K562 (cell line): ENCODE data around the gene RNASET2. TPM values are rescaled to one million over a fixed set of nuclear protein-coding genes. Genes with fewer than 3 reads are reported as not detected.

ENCODE experiments used
- CHD4 ChIP-seq: fragments of 200-600 bp; sonication (generic); IDR thresholded peaks from 3 replicates; pipeline ENCODE4 v1.6.1; 2012; ENCODE audit warnings: low read depth, mild to moderate bottlenecking, mixed read lengths, low read length, inconsistent platforms; ENCODE audit not compliant: insufficient read depth, insufficient replicate concordance, poor library complexity, severe bottlenecking
- DNMT1 ChIP-seq: fragments of 450-650 bp; IDR thresholded peaks from 2 replicates; pipeline ENCODE4 v1.6.1; 2016; ENCODE audit warnings: antibody characterized with exemption, mild to moderate bottlenecking
- HES1 ChIP-seq: fragments of 450-650 bp; IDR thresholded peaks from 2 replicates; pipeline ENCODE4 v1.6.1; 2016; ENCODE audit warnings: low read depth, mild to moderate bottlenecking, moderate library complexity
- HNRNPL ChIP-seq: fragments of 200-400 bp; formaldehyde crosslinking; IDR thresholded peaks from 2 replicates; pipeline ENCODE4 v1.6.1; 2017; ENCODE audit warnings: low read depth, mild to moderate bottlenecking, low read length
- MTA3 ChIP-seq: fragments of 450-650 bp; formaldehyde crosslinking; IDR thresholded peaks from 2 replicates; pipeline ENCODE4 v1.6.1; 2017; ENCODE audit warnings: mild to moderate bottlenecking, borderline replicate concordance
- NR2F6 ChIP-seq: fragments of 450-650 bp; formaldehyde crosslinking; IDR thresholded peaks from 2 replicates; pipeline ENCODE4 v1.4.0; 2020; ENCODE audit warnings: mild to moderate bottlenecking
- NR3C1 ChIP-seq: sonication (generic); formaldehyde crosslinking; IDR thresholded peaks from 2 replicates; pipeline ENCODE4 v1.8.1; 2022; ENCODE audit warnings: missing genetic modification reagents
- PHB2 ChIP-seq: fragments of 450-650 bp; IDR thresholded peaks from 2 replicates; pipeline ENCODE4 v1.6.1; 2017; ENCODE audit warnings: low read depth
- POLR2AphosphoS5 ChIP-seq: IDR thresholded peaks from 2 replicates; pipeline ENCODE4 v1.6.1; 2011; ENCODE audit warnings: mild to moderate bottlenecking, low read depth, low read length, moderate library complexity; ENCODE audit not compliant: control insufficient read depth, insufficient read depth
- PYGO2 ChIP-seq: fragments of 450-650 bp; IDR thresholded peaks from 2 replicates; pipeline ENCODE4 v1.6.1; 2016; ENCODE audit warnings: mild to moderate bottlenecking, missing genetic modification characterization, moderate library complexity, missing compliant biosample characterization
- RERE ChIP-seq: sonication (generic); formaldehyde crosslinking; IDR thresholded peaks from 2 replicates; pipeline ENCODE4 v1.8.0; 2023; ENCODE audit warnings: missing genetic modification reagents, mild to moderate bottlenecking, borderline replicate concordance
- RFX7 ChIP-seq: fragments of 250-450 bp; sonication (Bioruptor Pico); IDR thresholded peaks from 2 replicates; pipeline ENCODE4 v1.5.1; 2021; ENCODE audit warnings: mild to moderate bottlenecking
- RHOXF2B ChIP-seq: fragments of 250-450 bp; sonication (Bioruptor Pico); conservative IDR thresholded peaks from 2 replicates; pipeline ENCODE4 v1.5.1; 2021
- SAFB ChIP-seq: fragments of 200-400 bp; formaldehyde crosslinking; IDR thresholded peaks from 2 replicates; pipeline ENCODE4 v1.6.1; 2017; ENCODE audit warnings: low read depth, low read length, borderline replicate concordance
- SIN3A ChIP-seq, 2 experiments: fragments of 150-350 bp in 1 of 2; IDR thresholded peaks; 2 replicates each; pipeline ENCODE4 v1.6.1; 2011 to 2016; ENCODE audit warnings: borderline replicate concordance in 2 of 2, low read depth in 2 of 2, low read length in 2 of 2, mild to moderate bottlenecking in 2 of 2, moderate library complexity in 2 of 2; ENCODE audit not compliant: control insufficient read depth in 1 of 2
- TAF9B ChIP-seq: fragments of 450-650 bp; IDR thresholded peaks from 2 replicates; pipeline ENCODE4 v1.6.1; 2018; ENCODE audit warnings: mild to moderate bottlenecking; ENCODE audit not compliant: partially characterized antibody
- TRIM28 ChIP-seq: fragments of 450-650 bp; IDR thresholded peaks from 2 replicates; pipeline ENCODE4 v1.6.1; 2017
- YY1 ChIP-seq, 3 experiments: IDR thresholded peaks; 2 replicates each; pipeline ENCODE4 v1.6.1; 2011; ENCODE audit warnings: low read length in 2 of 3, mild to moderate bottlenecking in 2 of 3, moderate library complexity in 2 of 3, borderline replicate concordance in 1 of 3, control low read depth in 1 of 3, low read depth in 1 of 3; ENCODE audit not compliant: insufficient read depth in 3 of 3, insufficient replicate concordance in 2 of 3, control insufficient read depth in 1 of 3, insufficient read length in 1 of 3; ENCODE audit errors: extremely low read depth in 1 of 3
- ZBTB43 ChIP-seq: sonication (generic); formaldehyde crosslinking; IDR thresholded peaks from 2 replicates; pipeline ENCODE4 v1.8.0; 2023; ENCODE audit warnings: mild to moderate bottlenecking, missing genetic modification reagents
- ZNF134 ChIP-seq: fragments of 250-450 bp; sonication (Bioruptor Pico); conservative IDR thresholded peaks from 2 replicates; pipeline ENCODE4 v1.4.0; 2020
- ZNF282 ChIP-seq: sonication (generic); formaldehyde crosslinking; IDR thresholded peaks from 2 replicates; pipeline ENCODE4 v1.8.1; 2023; ENCODE audit warnings: missing genetic modification reagents
- polyA plus RNA-seq, 8 experiments: library from polyadenylated mRNA; depleted of rRNA in 4 of 8; stranded (reverse) in 5 of 8; unstranded in 3 of 8; fragments of >200 nt; fragmentation: Nextera tagmentation in 2 of 8; fragmentation: Illumina TruSeq in 1 of 8; extraction: Ambion mirVana in 2 of 8; extraction: Trizol in 1 of 8; gene quantifications; 2 replicates each; pipeline versions ENCODE4 v1.2.1 to v1.2.3, GENCODE V29; 2011 to 2014; ENCODE audit warnings: inconsistent platforms in 1 of 8, missing spikeins in 1 of 8
- total RNA-seq, 7 experiments: library from RNA; depleted of rRNA in 6 of 7; stranded (reverse); fragments of >200 nt in 6 of 7; fragmentation: Illumina TruSeq in 2 of 7; extraction: Trizol in 2 of 7; gene quantifications; 2 replicates each; pipeline versions ENCODE4 v1.2.1 to v1.2.3, GENCODE V29; 2011 to 2021; ENCODE audit warnings: low replicate concordance in 1 of 7

The RNASET2 gene
- total and polyA plus RNA-seq, 9 of the 15 experiments (the other 6 are each of a cell fraction or from before 2014, with no cell fraction given): 7.4 to 141 (median 91.3) TPM

- no peak for TF ChIP-seq ZBTB43 (CRISPR knock-in tag)
- TF ChIP-seq RHOXF2B: no peak
- TF ChIP-seq NR3C1 (CRISPR knock-in tag): no peak
- no peak for TF ChIP-seq DNMT1
- TF ChIP-seq HNRNPL: 0 out of 2 replicates have a peak, but pooled peaks have one; percentile 29
- no peak for TF ChIP-seq ZNF282 (CRISPR knock-in tag)
- no peak for TF ChIP-seq TAF9B
- TF ChIP-seq PYGO2: no peak
- no peak for TF ChIP-seq SAFB
- peak in 1 of 3 experiments; percentile 7 for TF ChIP-seq YY1 (IDR thresholded peaks at IDR 0.05; ENCODE audit: borderline replicate concordance in 1 of 3, control insufficient read depth in 1 of 3, extremely low read depth in 1 of 3, insufficient read depth in 3 of 3, insufficient read length in 1 of 3, insufficient replicate concordance in 2 of 3, low read depth in 1 of 3, low read length in 2 of 3)
- TF ChIP-seq HES1: no peak
- TF ChIP-seq MTA3: 0 out of 2 replicates have a peak, but pooled peaks have one; percentile 69
- TF ChIP-seq CHD4: no peak
- no peak for TF ChIP-seq TRIM28
- TF ChIP-seq POLR2AphosphoS5: no peak
- TF ChIP-seq SIN3A (IDR thresholded peaks at IDR 0.05; ENCODE audit: borderline replicate concordance in 2 of 2, control insufficient read depth in 1 of 2, low read depth in 2 of 2, low read length in 2 of 2): no peak
- no peak for TF ChIP-seq ZNF134 (CRISPR knock-in tag)
- TF ChIP-seq RERE (CRISPR knock-in tag): no peak
- no peak for TF ChIP-seq PHB2
- no peak for TF ChIP-seq RFX7
- TF ChIP-seq NR2F6: no peak
Observed at GRCh38 chr6:166940643-166941068, 15.7 kb downstream of the RNASET2 start (continued).
